NCI-H1105 treated with DMSO at 0.1 percent for 48 hours (cell line): ENCODE measurements around the gene SPIRE2.

Experiments used
- DNase-seq: peaks from one replicate; lab custom pipeline; 2025; lab: John Stamatoyannopoulos, UW

Gene SPIRE2

DNA sequence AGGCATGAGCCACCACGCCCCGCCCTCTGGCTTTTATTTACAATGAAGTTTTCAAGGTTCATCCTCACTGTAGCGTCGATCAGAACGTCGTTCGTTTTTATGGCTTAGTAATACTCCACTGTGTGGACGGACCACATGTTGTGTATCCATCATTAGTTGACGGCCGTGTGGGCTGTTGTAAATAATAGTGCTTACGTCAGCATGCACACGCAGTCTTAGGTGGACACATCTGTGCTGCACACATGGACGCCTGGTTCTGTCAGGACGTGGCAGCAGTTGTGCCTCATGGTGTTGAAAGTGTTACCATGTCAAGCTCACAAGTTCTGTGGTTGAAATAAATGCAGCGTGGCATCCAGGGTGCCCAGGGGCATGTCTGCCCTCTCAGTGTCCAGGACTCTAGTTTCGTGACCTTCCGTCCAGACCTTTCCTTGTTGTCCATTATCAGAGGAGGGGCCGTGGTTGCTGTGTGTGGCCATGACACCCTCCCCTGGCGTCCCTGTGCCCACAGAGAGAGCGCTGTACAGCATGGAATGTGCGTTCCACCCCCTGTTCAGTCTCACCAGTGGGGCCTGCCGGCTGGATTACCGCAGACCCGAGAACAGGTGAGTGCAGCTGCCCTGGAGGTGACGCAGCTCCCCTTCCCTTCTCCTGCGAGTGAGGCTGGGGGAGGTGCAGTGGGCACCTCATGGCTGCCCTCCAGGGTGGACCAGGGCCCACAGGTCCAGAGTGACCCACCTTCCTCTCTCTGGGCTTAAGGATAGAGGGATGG lies 67.4 kb downstream of the SPIRE2 start:
- no peak for DNase-seq

DNA sequence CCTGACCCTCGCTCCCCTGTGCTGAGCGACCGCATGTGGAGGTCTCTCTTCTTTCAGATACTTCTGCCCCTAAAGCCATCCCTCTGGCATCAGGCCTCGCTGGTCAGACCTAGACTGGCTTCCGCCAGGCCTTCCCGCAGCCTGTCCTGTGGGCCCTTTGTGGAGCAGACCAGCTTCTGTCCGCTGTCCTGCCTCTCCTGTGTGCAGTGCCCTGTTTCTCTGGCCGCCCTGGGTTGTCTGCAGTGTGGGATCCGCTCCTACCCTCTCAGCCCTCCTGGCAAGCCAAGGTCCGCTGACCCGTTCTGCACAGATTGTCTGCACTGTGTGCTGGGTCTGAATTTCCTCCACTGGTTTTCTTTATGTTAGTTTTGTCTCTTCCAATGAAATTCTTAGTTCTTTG lies 68.9 kb downstream of the SPIRE2 start:
- no peak for DNase-seq

DNA sequence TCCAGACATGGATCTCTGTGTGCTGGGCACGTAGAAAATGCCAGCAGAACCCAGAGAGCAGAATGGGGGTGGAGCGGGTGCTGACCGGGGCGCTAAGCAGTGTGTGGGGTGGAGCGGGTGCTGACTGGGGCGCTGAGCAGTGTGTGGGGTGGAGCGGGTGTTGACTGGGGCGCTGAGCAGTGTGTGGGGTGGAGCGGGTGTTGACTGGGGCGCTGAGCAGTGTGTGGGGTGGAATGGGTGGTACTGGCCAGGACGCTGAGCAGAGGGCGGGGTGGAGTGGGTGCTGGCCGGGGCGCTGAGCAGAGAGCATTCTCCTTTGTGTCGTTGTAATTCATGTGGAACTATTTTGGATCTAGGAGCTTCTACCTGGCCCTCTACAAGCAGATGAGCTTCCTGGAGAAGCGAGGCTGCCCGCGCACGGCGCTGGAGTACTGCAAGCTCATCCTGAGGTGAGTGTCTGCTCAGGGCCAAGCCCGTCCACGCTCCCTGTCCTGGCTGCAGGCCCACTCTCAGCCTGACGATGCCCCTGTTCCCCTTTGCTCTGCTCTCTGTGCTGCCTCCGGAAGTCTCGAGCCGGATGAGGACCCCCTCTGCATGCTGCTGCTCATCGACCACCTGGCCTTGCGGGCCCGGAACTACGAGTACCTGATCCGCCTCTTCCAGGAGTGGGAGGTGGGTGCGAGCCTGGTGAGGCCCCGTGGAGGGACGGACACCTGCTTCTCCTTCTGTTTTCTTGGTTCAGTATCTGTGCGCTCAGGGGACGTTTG lies 70.1 kb downstream of the SPIRE2 start:
- DNase-seq: no peak

DNA sequence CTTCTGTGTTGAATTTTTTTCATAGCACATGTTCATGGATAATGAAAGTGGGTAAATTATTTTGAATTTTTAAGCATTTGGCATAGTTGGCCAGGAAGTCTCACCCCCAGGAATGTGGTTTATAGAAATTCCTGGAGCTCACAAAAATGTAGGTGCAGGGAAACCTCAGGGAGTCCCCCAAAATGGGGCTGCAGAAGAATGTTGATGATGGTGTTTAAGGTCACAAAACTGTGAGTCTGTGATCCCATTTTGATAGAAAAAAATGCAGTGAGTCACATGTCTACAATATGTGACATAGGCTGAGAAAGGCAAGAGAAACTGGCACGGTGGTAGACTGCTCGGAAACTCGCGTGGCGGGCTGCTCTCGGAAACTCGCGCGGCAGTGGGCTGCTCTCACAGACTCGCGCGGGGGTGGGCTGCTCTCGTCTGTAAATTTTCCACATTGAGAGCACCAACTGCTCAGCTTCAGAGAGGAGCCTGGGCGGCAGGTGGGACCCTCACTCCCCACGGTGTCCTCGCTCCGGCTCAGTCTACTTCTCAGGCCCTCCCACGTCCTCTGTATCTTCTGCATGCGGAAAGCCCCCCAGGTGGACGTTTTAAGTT lies 71.7 kb downstream of the SPIRE2 start:
- no peak for DNase-seq

DNA sequence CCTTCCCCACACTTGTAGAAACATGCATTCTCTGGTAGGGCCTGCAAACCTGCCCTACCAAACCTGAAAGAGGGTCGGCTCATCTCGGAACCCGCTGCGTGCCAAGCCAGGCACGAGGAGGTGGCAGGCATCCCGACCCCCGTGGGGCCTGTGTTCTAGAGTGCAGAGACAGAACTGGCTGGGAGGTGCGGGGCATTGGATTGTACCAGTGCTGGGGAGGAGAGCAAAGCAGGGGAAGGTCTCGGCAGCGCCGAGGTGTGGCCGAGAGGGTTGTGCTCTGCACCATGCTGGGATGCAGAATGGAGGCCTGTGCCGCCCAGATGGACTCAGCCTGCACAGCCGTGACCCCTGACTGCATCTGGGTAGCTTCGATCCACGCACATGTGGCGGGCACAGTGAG lies 72.6 kb downstream of the SPIRE2 start:
- no peak for DNase-seq

DNA sequence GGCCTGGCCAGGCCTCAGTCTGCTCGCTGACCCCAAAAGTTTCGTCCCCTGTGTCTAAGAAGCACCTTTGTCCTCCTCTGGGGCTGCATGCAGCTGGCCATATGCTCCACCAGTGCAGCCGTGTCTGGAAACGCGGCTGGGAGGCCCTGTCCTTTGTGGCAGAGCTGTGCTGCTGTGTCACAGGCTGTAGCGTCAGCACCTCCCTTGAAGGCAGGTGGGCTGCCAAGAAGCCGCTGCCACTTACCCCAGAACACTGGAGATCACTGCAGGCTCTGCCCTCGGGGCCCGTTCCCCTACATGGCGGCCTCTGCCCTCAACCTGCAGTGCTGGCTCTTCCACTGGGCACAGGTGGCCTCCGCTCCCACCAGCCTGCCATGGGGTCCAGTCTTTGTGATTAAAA lies 74.7 kb downstream of the SPIRE2 start:
- no peak for DNase-seq

DNA sequence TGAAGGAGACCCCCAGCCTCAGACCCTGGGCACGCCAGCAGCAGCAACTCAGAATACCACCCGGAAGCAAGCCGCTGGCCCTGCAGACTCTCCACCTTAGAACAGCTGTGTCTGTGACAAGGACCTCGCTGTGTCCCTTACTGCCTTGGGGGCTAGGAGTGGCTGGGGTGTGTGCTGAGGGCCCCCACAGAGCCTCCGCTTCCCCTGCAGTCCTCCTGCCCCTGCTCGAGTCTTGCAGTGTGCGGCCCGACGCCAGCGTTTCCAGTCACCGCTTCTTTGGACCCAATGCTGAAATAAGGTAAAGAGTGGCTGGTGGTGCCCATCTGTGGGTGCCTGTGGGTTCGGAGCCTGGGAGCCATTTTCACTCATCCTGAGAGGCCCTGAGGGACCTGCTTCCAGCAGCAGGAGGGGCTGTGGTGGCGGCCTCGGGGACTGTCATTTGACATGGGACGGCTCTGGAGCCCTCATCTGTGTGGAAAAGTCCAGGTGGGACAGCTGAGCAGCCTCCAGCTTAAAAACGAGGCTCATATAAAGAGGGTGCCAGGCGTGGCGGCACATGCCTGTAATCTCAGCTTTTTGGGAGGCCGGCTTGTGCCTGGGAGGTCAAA lies 75.7 kb downstream of the SPIRE2 start:
- no peak for DNase-seq

DNA sequence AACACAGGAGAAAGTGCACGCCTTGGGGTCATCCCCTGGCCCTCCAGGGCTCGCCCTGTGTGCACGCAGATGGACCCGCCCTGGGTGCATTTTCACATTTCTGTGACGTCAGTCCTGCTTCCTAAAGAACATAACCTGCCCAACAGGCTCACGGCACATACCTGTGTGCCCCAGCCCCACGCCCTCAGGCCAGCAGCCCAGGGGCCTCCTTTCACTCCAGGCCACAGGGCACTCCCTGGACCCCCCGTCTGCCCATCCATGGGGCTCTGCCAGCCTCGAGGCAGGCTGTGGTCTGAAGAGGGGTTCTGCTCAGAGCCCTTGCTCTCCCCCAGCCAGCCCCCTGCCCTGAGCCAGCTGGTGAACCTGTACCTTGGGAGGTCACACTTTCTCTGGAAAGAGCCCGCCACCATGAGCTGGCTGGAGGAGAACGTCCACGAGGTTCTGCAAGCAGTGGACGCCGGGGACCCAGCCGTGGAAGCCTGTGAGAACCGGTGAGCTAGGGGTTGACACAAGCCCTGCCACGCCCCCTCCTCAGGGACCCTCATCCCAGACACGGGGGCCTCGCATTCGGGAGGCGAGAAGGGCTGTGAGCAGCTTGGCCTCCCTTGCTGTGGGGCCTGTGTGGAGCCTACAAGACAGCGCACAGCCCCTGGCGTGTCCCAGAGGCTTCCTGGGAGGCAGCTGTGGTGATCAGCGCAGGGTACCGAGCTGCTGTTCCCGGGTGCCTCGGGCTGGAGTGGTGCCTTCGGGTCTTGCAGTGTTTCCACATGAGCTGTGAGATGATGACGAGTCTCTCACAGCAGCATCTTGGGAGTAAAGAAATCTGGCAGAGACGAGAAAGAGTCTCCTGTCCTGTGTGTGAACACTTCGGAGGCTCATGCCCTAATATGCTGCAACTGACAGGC lies 76.6 kb downstream of the SPIRE2 start:
- DNase-seq: no peak

DNA sequence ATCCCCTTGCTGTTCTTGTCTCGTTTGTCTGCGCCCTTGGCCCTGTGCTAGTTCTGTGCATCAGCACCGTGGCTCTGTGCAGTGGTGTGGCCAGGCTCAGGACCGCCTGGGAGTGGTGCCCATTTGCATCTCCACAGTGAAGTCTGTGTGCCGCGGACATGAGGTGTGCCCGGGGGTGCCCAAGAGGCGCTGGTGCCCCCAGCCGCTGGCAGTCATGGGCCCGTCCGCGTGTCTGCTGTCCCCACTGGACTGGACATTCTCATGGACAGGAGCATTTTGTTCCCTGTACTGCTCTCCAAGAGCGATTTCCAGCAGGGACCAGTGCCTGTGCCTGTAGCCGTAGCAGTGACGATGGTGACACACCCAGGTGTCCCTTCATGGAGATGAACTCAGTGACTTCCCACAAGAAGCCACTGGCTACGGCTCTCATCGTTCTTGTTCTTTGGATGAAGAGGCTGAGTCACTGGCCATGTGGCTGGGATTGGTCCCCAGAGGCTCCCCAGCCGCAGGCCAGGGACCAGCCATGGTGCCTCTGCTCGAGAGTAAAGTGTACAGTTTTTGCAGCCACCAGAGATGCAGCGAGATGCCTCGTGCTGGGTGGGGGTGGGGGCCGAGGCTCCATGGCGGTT lies 77.3 kb downstream of the SPIRE2 start:
- DNase-seq: no peak

DNA sequence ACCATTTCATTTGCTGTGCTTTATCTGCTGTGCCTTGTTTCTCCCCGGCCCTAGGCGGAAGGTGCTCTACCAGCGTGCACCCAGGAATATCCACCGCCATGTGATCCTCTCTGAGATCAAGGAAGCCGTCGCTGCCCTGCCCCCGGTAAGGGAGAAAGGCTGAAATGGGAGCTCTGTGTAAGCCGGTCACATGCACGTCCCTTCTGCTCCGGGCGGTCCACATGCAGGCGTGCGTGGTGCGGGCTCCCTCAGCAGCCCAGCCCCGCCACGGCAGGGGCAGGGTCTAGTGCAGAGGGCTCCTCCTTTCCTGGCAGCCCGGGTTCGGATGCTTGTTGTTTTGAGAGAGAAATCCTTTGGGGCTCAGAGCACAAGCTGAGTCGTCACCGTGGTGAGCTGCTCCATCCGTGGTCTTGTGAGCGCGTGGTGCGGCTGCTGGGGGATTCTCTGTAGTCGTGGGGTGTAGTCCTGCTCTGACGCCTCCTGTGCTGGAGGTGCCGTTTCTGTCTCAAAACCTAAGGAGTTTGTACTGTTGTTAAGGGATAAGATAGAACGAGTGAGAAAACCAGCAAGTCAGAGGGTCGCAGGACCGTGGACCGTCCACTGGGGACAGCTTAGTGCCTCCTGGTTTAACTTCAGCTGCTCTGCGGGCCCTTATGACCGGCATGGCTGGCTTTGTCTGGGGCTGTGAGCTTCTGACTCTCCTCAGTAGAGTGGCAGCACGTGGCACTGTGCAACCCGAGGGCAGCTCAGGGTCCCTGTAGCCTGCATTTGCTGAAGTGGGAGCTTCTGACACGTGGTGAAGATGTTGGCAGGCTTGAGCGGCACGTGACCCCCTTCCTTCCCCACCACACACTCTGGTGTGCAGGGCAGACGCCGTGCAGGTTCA lies 78.1 kb downstream of the SPIRE2 start:
- no peak for DNase-seq

DNA sequence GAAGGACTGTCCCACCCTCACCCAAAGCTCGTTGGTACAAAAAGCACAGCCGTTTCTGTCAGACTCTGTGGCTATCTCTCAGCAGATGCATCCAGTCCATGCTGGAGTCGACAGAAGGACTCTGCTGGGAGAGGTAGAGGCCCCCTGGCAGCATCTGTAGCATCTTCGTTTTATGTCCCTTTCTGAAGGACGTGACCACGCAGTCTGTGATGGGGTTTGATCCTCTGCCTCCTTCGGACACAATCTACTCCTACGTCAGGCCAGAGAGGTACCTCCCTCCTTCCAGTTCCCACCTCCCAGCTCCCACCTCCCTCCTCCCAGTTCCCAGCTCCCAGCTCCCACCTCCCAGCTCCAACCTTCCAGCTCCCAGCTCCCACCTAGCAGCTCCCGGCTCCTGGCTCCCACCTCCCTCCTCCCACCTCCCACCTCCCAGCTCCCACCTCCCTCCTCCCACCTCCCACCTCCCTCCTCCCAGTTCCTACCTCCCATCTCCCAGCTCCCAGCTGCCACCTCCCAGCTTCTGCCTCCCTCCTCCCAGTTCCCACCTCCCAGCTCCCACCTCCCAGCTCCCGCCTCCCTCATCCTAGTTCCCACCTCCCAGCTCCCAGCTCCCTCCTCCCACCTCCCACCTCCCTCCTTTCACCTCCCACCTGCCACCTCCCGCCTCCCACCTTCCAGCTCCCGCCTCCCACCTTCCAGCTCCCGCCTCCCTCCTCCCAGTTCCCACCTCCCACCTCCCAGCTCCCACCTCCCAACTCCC lies 79.0 kb downstream of the SPIRE2 start:
- no peak for DNase-seq

DNA sequence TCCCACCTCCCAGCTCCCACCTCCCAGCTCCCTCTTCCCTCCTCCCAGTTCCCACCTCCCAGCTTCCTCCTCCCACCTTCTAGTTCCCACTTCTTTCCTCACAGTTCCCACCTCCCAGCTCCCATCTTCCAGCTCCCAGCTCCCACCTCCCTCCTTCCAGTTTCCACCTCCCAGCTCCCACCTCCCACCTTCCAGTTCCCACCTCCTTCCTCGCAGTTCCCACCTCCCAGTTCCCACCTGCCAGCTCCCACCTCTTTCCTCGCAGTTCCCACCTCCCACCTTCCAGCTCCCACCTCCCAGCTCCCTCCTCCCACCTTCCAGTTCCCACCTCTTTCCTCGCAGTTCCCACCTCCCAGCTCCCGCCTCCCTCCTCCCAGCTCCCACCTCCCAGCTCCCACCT lies 80.0 kb downstream of the SPIRE2 start:
- no peak for DNase-seq

DNA sequence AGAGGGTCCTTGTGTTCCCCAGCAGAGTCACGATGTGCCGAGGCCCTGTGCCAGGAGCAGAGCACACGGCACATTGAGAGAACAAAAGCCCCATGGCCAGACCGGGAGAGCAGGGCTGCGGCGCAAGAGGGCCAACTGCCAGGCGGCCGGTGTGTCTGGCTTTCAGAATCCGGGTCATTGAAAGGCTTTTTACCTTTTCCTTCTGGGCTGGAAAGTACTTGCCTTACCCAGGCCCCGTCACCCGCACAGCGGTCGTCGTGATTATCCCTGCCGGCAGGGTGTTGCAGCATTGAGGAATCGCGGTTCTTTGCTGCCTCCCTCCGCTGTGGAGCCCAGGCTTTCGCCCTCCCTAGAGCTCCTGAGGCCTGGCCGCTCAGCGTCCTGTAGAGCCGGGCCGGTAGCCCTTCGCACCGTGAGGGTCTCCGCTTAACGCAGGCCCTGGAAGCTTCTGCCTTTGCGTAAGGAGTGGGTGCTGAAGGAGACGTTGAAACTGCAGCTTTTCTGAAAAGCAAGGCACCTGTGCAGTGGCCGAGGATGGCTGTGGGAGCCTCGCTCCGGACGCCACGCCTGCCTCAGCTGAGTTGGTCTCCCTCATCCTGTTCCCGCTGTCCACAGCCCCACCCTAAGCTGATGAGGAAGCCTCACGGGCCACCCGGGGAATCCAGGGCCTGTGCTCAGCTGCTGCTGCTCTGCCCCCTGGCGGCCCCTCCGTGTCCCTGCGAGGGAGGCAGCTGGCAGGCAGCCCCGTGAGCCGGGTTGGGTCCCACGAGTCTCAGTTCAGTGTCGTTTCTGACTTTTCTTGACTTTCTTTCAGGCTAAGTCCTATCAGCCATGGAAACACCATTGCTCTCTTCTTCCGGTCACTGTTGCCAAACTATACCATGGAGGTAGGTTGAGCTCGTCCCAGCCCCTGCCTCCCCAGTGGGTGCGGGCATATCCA lies 81.8 kb downstream of the SPIRE2 start:
- peak; percentile 11 for DNase-seq

DNA sequence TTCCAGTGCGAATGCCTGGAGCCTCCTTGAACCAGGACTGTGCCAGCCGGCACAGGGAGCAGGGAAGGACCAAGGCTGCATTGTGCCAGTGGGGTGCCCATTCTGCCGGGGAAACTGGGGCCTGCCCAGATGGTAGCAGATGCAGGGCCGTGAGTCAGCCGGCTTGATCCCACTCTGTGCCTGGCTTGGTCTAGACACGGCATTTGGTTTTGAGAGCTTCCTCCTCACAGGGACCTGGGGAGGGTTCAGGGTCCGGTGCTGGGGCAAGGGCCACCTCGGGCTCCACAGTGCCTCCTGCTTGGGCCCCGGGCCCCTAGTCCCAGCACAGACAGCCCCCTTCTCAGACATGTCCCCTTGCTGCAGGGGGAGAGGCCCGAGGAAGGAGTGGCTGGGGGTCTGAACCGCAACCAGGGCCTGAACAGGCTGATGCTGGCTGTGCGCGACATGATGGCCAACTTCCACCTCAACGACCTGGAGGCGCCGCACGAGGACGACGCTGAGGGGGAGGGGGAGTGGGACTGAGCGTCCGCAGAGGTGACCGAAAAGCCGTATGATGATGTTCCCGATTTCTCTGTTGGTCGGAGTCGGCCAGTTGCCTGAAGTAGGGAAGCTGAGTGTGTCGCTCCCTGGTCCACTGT lies 82.6 kb downstream of the SPIRE2 start:
- DNase-seq: no peak

DNA sequence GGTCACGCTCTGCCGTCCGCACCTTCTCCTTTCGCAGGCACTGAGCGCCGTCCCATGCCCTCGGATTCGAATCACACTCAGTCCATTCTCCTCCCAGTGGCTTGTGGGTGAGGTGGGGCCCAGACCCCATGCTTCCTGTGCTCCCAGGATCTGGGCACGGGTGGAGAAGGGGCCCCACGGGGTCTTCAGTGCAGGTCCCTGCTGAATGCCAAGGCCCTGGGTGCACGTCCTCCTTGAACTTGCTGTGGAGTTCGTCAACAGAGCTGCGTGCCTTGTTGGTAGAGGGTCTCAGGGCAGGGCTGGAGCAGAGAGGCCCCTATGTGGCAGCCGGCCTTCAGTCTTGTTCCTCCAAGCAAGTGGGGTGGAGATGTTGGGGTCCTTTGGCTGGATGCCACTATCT lies 83.1 kb downstream of the SPIRE2 start:
- no peak for DNase-seq

DNA sequence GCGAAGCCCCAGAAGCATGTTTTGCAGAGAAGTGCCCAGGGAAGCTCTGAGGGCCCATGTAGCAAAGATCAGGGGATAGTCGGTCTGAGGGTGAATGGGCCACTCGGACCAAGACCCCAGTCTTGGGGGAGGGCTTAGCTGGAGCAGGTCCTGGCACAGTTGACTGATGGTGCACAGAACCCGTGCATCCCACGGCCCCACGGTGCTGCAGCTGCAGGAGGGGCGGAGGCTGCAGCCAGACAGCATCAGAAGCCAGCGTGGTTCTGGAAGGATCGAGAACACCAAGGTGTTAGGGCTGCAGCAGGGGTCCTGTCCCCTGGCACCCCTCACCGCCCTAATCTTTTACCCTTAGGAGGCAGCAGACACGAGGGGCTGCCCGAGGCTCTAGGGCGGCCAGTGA lies 83.9 kb downstream of the SPIRE2 start:
- DNase-seq: no peak

DNA sequence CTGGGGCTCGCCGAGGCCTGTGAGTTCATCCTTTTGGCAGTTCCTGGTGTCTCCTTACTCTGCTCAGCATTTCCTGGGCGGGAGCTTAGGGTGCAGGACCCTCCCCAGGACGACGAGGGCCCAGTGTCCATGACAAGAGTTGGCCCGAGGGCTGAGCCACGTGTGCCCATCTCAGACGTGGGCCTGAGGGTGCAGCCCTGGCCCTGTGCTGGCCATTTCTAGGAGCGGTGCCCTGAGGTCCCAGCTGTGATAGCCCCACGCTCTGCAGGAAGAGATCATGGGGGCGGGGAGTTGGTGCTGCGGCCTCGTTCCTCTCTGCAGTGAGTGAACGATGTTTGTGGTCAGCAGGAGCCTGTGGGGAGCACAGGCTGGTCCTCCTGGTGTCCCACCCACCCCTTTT lies 84.4 kb downstream of the SPIRE2 start:
- no peak for DNase-seq
